ENCODE results near the gene MPRIP.

The MPRIP gene

DNA sequence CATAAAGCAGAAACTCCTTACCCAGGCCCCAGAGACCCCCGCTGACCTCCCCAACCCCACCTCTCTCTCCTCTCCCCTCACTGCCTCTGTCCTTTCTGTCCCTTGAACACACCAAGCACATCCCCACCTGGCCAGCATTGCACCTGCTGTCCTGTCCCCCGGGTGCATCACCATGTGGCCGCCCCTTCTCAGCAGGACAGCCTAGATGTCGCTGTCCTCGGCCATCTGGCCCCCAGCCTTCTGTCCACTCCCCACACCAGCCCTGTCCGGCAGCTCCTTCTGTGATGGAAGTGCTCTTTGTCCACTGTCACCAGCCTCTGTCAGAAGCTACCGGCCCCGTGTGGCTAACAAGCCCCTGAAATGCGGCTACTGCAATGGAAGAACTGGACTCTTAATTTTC lies 12.3 kb upstream of the MPRIP start:
- TF ChIP-seq CTCF (IDR thresholded peaks at IDR 0.05; ENCODE audit: borderline replicate concordance, extremely low read depth, low read length, poor library complexity, severe bottlenecking) (no peak), EZH2 (IDR thresholded peaks at IDR 0.05; ENCODE audit: borderline replicate concordance, low read depth, low read length, severe bottlenecking) (no peak)

GRCh38 chr17:17030515-17031211 lies 11.6 kb upstream of the MPRIP start:
- TF ChIP-seq EZH2 (IDR thresholded peaks at IDR 0.05; ENCODE audit: borderline replicate concordance, low read depth, low read length, severe bottlenecking), result no peak
- TF ChIP-seq CTCF (IDR thresholded peaks at IDR 0.05; ENCODE audit: borderline replicate concordance, extremely low read depth, low read length, poor library complexity, severe bottlenecking), result no peak
- Histone ChIP-seq H3K4me3 (ENCODE audit: low read depth in 1 of 2, low read length in 2 of 2) (no peak overlapping the region), H3K79me2 (ENCODE audit: insufficient read depth, low read length) (no peaks in the 10 kb centered on the region), H3K4me1 (ENCODE audit: insufficient read depth, low read length) (no peaks in the 10 kb centered on the region), H2AFZ (ENCODE audit: low read depth, low read length) (no peak overlapping the region), H3K4me2 (ENCODE audit: insufficient read depth, low read length) (no peak overlapping the region), H3K9me3 (ENCODE audit: insufficient read depth, low read length, severe bottlenecking) (no peaks in the 10 kb centered on the region), H3K27ac (ENCODE audit: low read length) (no peak overlapping the region), H3K27me3 (ENCODE audit: insufficient read depth, low read length, poor library complexity) (no peaks in the 10 kb centered on the region), H3K9ac (ENCODE audit: low read depth, low read length) (no peak overlapping the region), H3K36me3 (ENCODE audit: insufficient read depth, low read length) (no peaks in the 10 kb centered on the region), H4K20me1 (ENCODE audit: insufficient read depth, low read length) (no peaks in the 10 kb centered on the region)
- DNase-seq (no peak), ATAC-seq (ENCODE audit: insufficient read depth, low read depth) (no peak)

More for the DNA sequence above, 12.3 kb upstream of the MPRIP start:
- H3K9ac ChIP-seq (ENCODE audit: low read depth, low read length), result no peak overlapping the region
- no peaks in the 10 kb centered on the region for H3K36me3 ChIP-seq (ENCODE audit: insufficient read depth, low read length)
- H3K4me2 ChIP-seq (ENCODE audit: insufficient read depth, low read length), result no peak overlapping the region
- no peaks in the 10 kb centered on the region for H3K4me1 ChIP-seq (ENCODE audit: insufficient read depth, low read length)
- no peaks in the 10 kb centered on the region for H4K20me1 ChIP-seq (ENCODE audit: insufficient read depth, low read length)
- no peaks in the 10 kb centered on the region for H3K27me3 ChIP-seq (ENCODE audit: insufficient read depth, low read length, poor library complexity)
- DNase-seq (no peak), ATAC-seq (ENCODE audit: insufficient read depth, low read depth) (no peak)
- H2AFZ ChIP-seq (ENCODE audit: low read depth, low read length), result no peak overlapping the region
- H3K79me2 ChIP-seq (ENCODE audit: insufficient read depth, low read length), result no peaks in the 10 kb centered on the region
- H3K9me3 ChIP-seq (ENCODE audit: insufficient read depth, low read length, severe bottlenecking), result no peaks in the 10 kb centered on the region
- H3K4me3 ChIP-seq (ENCODE audit: low read depth in 1 of 2, low read length in 2 of 2), result no peak overlapping the region
- H3K27ac ChIP-seq (ENCODE audit: low read length), result no peak overlapping the region

DNA sequence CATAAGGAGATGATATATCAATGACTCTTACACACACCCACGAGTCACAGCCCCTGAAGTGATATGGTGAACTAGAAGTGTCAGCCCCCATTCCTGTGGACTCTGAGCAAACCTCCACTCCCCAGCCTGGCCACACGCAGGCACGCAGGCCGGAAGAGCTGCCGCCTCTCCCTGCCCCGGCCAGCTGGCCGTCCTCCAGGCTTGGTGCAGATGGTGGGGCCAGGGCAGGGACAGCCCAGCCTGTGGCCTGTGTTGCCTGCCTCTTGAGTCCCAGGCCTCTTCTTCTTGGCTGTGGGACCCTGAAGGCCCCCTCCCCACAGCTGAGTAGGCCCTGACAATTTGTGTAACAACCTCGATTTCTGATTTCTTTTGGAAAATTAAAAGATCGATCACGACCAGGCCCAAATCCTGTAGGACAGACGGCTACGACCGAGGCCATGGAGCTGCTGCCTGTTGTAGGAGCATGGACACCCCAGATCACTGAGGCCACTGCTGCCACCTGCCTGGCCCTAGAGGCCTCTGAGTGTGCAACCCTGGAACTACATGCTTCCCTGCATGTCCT lies 10.0 kb upstream of the MPRIP start:
- DNase-seq, result no peak
- Histone ChIP-seq H3K36me3 (ENCODE audit: insufficient read depth, low read length) (no peaks in the 10 kb centered on the region), H3K27me3 (ENCODE audit: insufficient read depth, low read length, poor library complexity) (no peaks in the 10 kb centered on the region), H3K4me3 (ENCODE audit: low read depth in 1 of 2, low read length in 2 of 2) (no peak overlapping the region), H3K9me3 (ENCODE audit: insufficient read depth, low read length, severe bottlenecking) (no peaks in the 10 kb centered on the region), H3K79me2 (ENCODE audit: insufficient read depth, low read length) (no peaks in the 10 kb centered on the region), H3K4me1 (ENCODE audit: insufficient read depth, low read length) (no peaks in the 10 kb centered on the region), H3K27ac (ENCODE audit: low read length) (no peak overlapping the region), H2AFZ (ENCODE audit: low read depth, low read length) (no peak overlapping the region), H3K9ac (ENCODE audit: low read depth, low read length) (no peak overlapping the region), H3K4me2 (ENCODE audit: insufficient read depth, low read length) (no peak overlapping the region), H4K20me1 (ENCODE audit: insufficient read depth, low read length) (no peaks in the 10 kb centered on the region)
- no peak for TF ChIP-seq CTCF (IDR thresholded peaks at IDR 0.05; ENCODE audit: borderline replicate concordance, extremely low read depth, low read length, poor library complexity, severe bottlenecking)
- TF ChIP-seq EZH2 (IDR thresholded peaks at IDR 0.05; ENCODE audit: borderline replicate concordance, low read depth, low read length, severe bottlenecking), result no peak
- no peak for ATAC-seq (ENCODE audit: insufficient read depth, low read depth)

Measured in DND-41 (cell line).